GM12878 (cell line): Measurements from ENCODE around the gene FARS2. TPM values are rescaled to one million over a fixed set of nuclear protein-coding genes. Genes with fewer than 3 reads are reported as not detected.

Experiments
- BACH1 ChIP-seq: fragments of 450-650 bp; IDR thresholded peaks from 2 replicates; pipeline ENCODE4 v1.6.1; 2017; ENCODE audit warnings: mild to moderate bottlenecking, borderline replicate concordance
- CTCF ChIP-seq, 3 experiments: IDR thresholded peaks in 2 of 3; conservative IDR thresholded peaks in 1 of 3; 2 replicates each; pipeline ENCODE4 v1.5.1; 2011; ENCODE audit warnings: low read depth in 3 of 3, low read length in 3 of 3, mild to moderate bottlenecking in 3 of 3, control low read depth in 2 of 3, moderate library complexity in 2 of 3, inconsistent platforms in 1 of 3, mixed read lengths in 1 of 3; ENCODE audit not compliant: control insufficient read depth in 2 of 3, insufficient read depth in 1 of 3; ENCODE audit errors: extremely low read depth in 1 of 3
- ETV6 ChIP-seq, 2 experiments: fragments of 450-650 bp in 1 of 2; IDR thresholded peaks in 1 of 2; conservative IDR thresholded peaks in 1 of 2; 2 replicates each; pipeline ENCODE4 v1.6.1; 2014; ENCODE audit warnings: antibody characterized with exemption in 1 of 2, borderline replicate concordance in 1 of 2, low read depth in 1 of 2, mild to moderate bottlenecking in 1 of 2, moderate library complexity in 1 of 2
- MLLT1 ChIP-seq: fragments of 450-650 bp; IDR thresholded peaks from 2 replicates; pipeline ENCODE4 v1.6.1; 2016; ENCODE audit warnings: mild to moderate bottlenecking
- MYC ChIP-seq: IDR thresholded peaks from 2 replicates; pipeline ENCODE4 v1.6.1; 2011; ENCODE audit warnings: mild to moderate bottlenecking, low read length, moderate library complexity, inconsistent platforms; ENCODE audit not compliant: insufficient read depth, insufficient replicate concordance, insufficient read length, severe bottlenecking
- polyA plus RNA-seq, 11 experiments: library from polyadenylated mRNA; depleted of rRNA in 4 of 11; unstranded in 6 of 11; stranded (reverse) in 5 of 11; fragments of >200 nt; fragmentation: Nextera tagmentation in 4 of 11; fragmentation: Illumina TruSeq in 1 of 11; extraction: Ambion mirVana in 4 of 11; extraction: Trizol in 1 of 11; gene quantifications; 1 replicate in 1 of 11; 2 replicates in 10 of 11; pipeline versions ENCODE4 v1.2.1 to v1.2.3, GENCODE V29; 2011 to 2016; ENCODE audit warnings: inconsistent platforms in 2 of 11, missing spikeins in 2 of 11, low read depth in 1 of 11
- total RNA-seq, 4 experiments: library from RNA; depleted of rRNA in 3 of 4; stranded (reverse); fragments of >200 nt in 3 of 4; fragmentation: Illumina TruSeq in 1 of 4; extraction: Trizol in 1 of 4; gene quantifications; 2 replicates each; pipeline versions ENCODE4 v1.2.1 to v1.2.3, GENCODE V29; 2013 to 2021
- TF ChIP-seq, protein P1 (sequence below): fragments of 150-350 bp; IDR thresholded peaks from 2 replicates; pipeline ENCODE4 v1.6.1; 2016; ENCODE audit warnings: low read depth, low read length

The FARS2 gene
- total and polyA plus RNA-seq, 10 of the 15 experiments (the other 5 are each of a cell fraction or from before 2014, with no cell fraction given): 16.8 to 46.7 (median 25.6) TPM

DNA sequence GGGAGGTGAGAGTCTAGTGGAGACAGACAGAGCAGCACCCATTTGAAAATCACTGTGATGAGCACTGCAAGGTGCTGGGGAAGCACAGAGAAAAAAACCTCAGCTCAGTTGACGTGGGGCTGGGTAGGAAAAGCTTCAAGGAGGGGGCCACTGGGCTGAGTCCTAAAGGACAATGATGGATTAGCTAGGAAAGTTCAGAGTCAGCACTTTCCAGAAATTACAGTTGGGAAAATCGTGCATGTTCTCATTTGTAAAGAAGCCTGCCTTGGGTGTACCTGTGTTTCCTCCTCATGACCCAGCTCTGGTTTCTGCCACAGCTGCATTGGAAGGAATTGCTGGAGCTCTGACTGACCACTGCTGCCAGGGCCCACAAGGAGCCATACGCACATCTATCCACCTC is 221.3 kb downstream of the FARS2 start (continued):
- TF ChIP-seq ETV6 (conservative IDR thresholded peaks at IDR 0.05 in 1 of 2, IDR thresholded peaks at IDR 0.05 in 1 of 2; ENCODE audit: borderline replicate concordance in 1 of 2, low read depth in 1 of 2) (no peak), MLLT1 (no peak), CTCF (IDR thresholded peaks at IDR 0.05 in 2 of 3, conservative IDR thresholded peaks at IDR 0.05 in 1 of 3; ENCODE audit: control insufficient read depth in 2 of 3, extremely low read depth in 1 of 3, insufficient read depth in 1 of 3, low read depth in 3 of 3, low read length in 3 of 3) (no peak), MYC (no peak), BACH1 (no peak)
- TF ChIP-seq, protein P1, sequence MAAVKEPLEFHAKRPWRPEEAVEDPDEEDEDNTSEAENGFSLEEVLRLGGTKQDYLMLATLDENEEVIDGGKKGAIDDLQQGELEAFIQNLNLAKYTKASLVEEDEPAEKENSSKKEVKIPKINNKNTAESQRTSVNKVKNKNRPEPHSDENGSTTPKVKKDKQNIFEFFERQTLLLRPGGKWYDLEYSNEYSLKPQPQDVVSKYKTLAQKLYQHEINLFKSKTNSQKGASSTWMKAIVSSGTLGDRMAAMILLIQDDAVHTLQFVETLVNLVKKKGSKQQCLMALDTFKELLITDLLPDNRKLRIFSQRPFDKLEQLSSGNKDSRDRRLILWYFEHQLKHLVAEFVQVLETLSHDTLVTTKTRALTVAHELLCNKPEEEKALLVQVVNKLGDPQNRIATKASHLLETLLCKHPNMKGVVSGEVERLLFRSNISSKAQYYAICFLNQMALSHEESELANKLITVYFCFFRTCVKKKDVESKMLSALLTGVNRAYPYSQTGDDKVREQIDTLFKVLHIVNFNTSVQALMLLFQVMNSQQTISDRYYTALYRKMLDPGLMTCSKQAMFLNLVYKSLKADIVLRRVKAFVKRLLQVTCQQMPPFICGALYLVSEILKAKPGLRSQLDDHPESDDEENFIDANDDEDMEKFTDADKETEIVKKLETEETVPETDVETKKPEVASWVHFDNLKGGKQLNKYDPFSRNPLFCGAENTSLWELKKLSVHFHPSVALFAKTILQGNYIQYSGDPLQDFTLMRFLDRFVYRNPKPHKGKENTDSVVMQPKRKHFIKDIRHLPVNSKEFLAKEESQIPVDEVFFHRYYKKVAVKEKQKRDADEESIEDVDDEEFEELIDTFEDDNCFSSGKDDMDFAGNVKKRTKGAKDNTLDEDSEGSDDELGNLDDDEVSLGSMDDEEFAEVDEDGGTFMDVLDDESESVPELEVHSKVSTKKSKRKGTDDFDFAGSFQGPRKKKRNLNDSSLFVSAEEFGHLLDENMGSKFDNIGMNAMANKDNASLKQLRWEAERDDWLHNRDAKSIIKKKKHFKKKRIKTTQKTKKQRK: no peak
